Measurements from ENCODE around the gene SERPINE1.

SERPINE1 gene

GRCh38 chr7:101151908-101152651, 25.2 kb downstream of the SERPINE1 start:
- in situ Hi-C loops (cut with MboI; ENCODE audit: low sequenced_read_pairs): no loop called here

DNA sequence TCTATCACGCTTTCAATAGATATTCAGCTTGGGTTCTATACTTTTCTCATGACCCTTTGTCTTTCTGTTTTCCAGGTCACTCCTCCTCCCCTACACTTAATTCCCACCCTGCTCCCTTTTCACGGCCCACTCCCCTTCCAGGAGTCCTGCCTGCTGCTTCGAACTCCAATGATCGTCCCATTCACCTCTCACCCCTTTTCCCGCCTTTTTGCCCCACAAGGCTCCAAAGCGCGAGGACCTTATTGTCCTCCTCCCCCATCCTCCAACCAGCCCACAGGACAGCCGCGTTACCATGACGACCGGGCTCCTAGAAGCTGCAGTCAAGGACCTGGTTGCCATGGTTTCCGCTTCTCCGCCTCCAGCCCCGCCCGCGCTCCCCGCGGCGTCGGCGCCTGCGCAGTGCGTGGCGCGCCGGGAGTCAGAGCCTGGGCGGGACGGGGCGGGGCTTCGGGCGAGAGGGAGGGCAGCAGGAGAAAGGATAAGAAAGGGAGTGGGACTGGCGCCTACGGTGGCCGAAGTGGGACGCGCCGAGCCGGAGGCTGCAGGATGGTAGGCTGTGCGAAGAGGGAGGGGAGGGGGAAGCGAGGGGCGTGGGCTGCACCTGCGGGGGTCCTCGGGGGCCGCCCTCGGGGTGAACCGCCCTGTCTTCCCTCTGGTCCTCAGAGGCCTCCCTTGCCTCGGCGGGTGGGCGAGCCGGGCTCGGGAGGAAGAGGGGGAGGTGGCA, 27.2 kb downstream of the SERPINE1 start, which contains the start of gene AP1S1:
AP1S1 (plus strand) TSS at position 508 of the 724 bp plus-strand sequence; CDS start at position 547, 39 bp downstream.
- in situ Hi-C loops (cut with MboI; ENCODE audit: low sequenced_read_pairs): no loop called here

- in situ Hi-C loops (cut with MboI; ENCODE audit: low sequenced_read_pairs): no loop called here
Measured at GRCh38 chr7:101154693-101155102, 27.8 kb downstream of the SERPINE1 start.

DNA sequence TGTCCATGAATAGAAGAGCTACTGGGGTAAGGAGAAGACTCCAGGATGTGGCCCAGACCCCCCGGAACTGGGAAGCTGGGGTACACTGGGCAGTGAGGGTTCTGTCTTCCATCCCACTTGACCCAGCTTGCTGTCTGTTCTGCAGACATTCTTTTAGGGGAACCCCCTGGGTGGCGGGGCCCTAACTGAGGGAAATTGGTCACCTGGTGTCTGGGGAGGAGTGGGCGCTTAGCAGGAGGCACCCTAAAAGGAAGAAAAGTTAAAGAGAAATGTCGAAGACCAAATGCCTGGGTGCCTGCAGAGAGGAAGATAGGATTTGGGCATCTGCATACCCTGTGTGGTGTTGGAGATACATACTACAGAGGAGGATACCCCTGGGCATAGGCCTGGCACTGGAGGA, 28.4 kb downstream of the SERPINE1 start:
- in situ Hi-C loops (cut with MboI; ENCODE audit: low sequenced_read_pairs): no loop called here

DNA sequence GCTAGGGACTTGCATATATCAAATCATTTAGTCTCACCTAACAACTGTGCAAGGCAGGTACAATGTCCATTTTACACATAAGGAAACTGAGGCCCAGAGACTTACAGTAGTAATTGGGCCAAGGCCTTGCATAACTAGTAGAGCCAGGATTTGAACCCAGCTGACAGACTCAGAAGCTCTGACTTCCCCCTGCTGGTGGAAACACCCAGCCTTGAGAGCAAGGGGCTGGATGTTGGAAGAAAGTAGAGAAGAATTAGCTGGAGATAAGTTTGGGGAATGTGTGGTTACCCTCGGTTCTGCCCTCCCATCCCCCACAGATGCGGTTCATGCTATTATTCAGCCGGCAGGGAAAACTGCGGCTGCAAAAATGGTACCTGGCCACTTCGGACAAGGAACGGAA, 29.4 kb downstream of the SERPINE1 start:
- in situ Hi-C loops (cut with MboI; ENCODE audit: low sequenced_read_pairs): no loop called here

GRCh38 chr7:101156866-101157589, 30.1 kb downstream of the SERPINE1 start:
- in situ Hi-C loops (cut with MboI; ENCODE audit: low sequenced_read_pairs): no loop called here

DNA sequence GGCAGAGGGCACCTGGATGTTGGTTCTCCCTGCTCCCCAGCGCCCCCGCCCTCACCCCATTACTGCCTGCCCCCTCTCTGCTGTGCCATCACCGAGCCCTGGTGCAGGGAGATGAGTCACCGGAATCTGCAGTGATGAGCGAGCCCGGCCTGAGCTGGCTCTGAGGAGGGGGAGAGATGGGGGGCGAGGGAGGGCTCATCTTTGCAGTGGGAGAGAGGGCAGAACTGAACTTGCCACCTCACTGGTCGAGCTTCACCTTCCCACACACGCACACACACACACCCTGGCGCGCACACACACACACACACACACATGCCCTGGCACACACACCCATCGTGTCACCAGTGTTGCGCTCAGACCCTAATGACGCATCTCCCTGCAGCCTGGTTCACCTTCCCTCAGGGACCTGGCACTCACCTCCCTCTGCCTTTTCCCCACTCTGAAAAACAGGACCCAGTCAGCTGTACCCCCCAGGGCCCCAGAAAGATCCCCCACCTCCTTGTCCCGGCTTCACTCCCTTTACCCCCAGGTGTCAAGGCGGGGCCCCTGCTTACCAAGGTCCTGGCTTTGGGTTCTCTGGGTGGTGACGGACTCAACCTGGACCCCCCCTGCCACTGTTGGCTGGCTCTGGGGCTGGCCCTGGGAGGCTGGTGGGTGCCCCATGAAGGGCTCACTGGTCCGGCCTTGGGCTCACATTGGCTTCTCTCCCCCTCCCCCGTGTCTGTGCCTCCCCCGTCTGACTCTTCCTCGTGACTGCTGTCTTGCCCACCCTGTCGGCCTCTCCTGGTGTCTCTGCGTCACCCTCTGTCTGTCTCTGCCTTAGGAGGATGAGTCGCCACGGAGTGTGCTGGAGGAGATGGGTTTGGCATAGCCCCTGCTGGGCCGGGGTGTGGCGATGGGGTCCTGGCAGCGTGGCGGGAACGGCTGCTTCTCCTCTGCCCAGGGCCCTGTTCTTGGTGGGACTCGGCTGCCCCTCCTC, 33.1 kb downstream of the SERPINE1 start:
- in situ Hi-C loops (cut with MboI; ENCODE audit: low sequenced_read_pairs): no loop called here

DNA sequence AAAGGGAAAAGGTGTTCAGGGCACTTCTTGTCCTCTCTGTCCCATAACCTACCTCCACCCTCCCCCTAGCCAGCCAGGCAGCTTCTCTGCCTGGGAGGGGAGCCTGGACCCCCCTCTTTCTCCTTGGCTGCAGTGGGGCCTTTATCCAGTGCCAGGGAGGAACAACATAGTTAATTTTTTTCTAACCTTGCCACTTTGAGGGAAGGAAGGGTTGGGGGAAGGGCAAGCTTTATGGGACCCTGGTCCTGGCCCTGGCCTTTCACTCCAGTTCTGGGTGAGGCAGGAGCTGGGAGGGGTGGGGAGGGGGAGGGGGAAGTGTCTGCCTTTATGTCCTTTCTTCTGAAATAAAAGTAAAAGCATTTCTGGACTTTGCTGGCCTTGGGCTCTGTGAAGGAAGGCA, 34.0 kb downstream of the SERPINE1 start:
- in situ Hi-C loops (cut with MboI; ENCODE audit: low sequenced_read_pairs): no loop called here

DNA sequence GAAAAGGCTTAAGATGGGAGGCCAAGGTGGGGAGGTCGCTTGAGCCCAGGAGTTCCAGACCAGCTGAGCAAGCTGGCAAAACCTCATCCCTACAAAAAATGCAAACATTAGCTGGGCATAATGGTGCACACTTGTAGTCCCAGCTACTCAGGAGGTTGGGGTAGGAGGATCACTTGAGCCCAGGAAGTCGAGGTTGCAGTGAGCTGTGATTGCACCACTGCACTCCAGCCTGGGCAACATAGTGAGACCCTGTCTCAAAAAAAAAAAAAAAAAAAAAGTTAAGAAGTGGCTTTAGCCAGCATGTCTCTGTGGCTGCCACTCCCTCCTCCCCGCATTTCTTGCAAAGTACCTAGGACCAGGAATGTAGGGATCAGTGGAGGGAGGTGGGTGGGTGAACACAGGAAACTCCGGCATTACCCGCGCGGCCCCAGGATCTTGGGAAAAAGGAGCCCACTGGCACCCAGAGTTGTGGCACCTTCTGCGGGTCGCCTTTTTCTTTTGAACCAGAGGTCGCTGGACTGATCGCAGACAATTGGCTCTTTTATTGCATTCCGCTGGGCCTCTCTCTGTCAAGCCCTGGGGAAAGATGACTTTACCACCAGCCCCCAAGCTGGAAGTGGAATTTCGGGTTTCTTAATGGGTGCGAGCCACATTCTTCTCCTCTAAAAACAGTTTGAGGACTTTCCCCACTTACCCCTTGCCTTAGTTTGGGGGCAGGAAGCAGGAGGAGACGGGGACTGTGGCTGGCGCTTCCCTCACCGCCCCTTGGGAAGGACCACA, 35.0 kb downstream of the SERPINE1 start:
- in situ Hi-C loops (cut with MboI; ENCODE audit: low sequenced_read_pairs): no loop called here

DNA sequence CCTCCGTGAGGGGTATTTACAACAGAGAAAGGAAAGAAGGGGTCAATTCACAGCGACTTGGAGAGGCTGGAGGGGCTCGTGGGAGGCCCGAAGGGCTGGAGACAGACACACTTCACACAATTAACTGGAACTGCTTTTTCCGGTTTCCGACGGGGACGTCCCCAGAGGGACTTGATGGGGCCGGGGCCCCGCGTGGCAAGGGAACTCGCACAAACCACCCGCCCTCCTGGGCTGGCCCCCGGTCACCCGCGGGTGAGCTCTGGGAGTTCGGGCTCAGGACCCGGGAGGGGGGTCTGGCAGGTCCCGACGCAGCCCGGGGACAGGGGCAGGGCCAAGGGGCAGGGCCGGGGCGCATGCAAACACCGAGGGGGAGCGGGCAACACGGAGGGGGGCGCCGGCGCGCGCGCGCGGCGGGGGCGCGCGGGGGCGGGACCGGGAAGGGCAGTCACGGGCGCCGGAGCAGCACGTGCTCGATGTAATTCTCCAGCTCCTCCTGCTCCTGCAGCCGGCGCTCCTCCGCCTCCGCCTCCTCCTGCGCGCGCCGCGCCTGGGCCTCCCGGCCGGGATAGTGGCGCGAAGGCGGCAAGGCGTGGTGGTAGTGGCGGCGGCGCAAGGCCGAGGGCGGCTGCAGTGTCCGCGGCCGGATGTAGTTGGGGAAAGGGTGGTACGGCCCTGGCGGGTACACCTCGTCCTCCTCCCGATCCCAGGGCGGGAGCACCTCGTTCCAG, 35.8 kb downstream of the SERPINE1 start:
- in situ Hi-C loops (cut with MboI; ENCODE audit: low sequenced_read_pairs): no loop called here

GRCh38 chr7:101163279-101164070, 36.6 kb downstream of the SERPINE1 start:
- in situ Hi-C loops (cut with MboI; ENCODE audit: low sequenced_read_pairs): no loop called here

- in situ Hi-C loops (cut with MboI; ENCODE audit: low sequenced_read_pairs): no loop called here
Measured at GRCh38 chr7:101164071-101164840, 37.4 kb downstream of the SERPINE1 start.

DNA sequence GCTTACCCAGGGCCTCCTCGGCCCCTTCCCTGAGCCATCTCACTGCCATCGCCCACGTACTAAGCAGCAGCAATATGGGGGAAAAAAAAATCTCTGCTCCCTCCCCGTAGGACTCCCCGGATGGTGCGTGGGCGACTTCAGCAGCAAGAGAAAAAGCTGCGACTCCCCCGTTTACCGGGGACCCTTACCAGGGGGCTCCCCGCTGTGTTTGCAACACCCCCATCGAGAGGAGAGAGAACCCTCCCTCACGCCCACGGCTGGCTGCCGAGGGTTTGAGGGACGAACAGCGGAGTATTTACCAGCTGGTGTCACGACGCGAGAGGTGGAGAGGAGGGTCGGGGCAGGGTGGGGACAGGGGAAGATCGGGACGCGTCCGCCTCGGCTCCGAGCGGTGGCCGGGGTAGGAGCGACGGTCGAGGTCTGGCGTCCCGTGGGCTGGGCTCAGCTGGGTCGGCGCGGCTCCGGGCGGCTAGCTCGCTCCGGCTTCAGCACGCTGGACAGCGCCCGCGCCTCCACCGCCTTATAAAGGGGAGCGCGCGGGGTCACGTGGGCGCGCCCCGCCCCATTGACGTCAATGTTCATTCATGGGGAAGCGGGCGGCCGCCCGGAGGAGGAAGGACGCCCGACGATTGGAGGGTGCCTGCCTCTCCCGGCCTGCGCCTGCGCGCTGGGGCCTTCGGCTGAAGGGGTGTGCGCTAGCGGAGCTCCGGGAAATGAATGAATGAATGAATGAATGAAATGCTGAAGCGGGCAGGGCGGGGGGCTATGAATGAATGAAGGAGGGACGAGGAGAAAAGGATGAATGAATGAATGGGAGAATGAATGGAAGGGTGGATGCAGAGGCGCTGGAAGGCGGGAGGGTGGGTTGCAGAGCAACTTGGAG, 38.4 kb downstream of the SERPINE1 start, which contains the start of gene VGF:
VGF (minus strand) TSS at position 495 of the 883 bp plus-strand sequence. CDS start 726 bp downstream, outside the sequence.
- in situ Hi-C loops (cut with MboI; ENCODE audit: low sequenced_read_pairs): no loop called here

DNA sequence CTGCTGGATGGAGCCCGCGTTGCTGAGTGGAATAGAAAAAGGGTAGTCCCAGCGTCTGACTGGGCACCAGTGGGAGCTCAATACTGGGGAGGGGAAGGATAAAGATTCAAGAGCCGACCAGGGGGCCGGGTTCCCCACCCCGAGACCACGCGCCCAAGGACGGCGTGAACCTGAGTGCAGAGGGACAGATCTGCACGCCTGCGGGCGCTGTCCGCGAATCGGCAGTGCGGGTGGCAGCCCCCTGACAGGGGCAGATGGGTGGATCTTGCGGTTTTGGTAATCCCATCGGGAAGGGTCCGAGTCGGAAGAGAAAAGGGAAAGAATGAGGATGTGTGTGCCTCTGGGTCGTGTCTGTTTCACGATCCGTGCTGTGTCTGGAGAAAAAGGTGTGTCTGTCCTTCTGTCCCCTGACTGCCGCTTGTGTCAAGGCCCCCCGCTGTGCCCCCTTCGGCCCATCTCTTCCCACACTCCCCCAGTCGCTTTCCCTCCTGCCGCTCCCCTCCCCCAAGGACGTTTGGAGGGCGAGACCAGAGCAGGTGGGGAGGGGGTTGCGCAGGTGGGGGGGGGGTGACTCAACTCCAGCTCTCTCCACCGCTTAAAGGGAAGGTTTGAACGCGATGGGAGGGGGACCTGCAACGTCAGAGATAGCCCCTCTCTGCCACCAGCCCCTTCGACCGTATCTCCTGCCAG, 39.2 kb downstream of the SERPINE1 start:
- in situ Hi-C loops (cut with MboI; ENCODE audit: low sequenced_read_pairs): no loop called here

DNA sequence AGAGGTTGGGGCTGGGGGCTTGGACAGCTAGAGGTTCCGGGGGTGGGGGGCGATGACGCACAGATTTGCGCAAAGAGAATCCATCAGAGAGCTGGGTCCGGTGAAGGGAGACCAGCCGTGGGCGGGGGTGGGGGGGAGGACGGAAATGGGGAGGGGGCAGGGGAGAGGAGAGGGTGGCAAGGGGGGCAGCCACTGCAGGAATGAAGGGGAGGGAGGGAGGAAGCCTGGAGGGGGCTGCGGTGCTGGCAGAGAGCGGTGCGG, 39.7 kb downstream of the SERPINE1 start:
- in situ Hi-C loops (cut with MboI; ENCODE audit: low sequenced_read_pairs): no loop called here

All from HL-60/S4 (cell line).